Measurements from ENCODE around the gene STK16. TPM values are rescaled to one million over a fixed set of nuclear protein-coding genes. Genes with fewer than 3 reads are reported as not detected.

The STK16 gene
- total and polyA plus RNA-seq, 2 of the 13 experiments (the other 11 are each of a cell fraction or from before 2014, with no cell fraction given): 28.0 to 50.9 TPM

DNA sequence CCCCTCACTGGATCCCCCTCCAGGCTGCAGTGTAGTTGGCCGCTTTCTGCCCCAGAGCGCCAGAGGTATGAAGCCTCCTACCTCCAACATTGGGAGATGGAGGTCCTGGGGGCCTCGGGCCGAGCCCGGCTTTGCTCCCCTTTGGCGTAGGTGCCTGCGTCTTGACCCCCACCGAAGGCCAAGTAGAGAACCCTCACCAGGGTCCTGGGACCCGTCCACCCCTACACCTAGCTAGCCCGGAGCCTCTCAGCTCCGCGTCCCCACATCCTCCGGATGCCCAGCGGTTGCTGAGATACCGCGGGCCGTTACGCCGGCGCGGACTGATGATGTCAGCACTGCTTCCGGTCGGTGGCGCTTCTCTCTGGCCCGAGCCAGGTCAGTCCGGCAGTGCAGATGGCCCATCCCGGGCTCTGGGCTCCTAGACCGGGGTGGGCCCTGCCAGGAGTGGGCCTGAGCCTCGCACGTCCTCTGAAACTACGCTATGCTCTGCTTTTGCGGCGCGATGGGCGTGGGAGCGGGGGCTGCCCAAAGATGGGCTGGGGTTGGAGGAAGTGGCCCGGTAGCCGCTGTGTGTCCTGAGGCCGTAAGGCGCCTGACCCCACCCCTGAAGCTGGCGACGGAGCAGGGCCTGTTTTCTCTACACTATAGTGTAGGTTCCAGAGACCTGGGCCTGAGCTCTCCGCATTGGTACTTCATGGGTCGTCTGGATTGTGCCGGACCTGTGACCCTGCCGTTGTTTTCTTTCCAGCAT lies at the start of gene STK16, which contains the start of gene GLB1L (continued):
- TF ChIP-seq ZKSCAN8 (CRISPR knock-in tag; IDR thresholded peaks at IDR 0.05; ENCODE audit: borderline replicate concordance): peak; percentile 90
- peak; percentile 88 for TF ChIP-seq RFX3 (CRISPR knock-in tag; IDR thresholded peaks at IDR 0.05)
- peak; percentile 90; the same call in 1 of the 2 replicates for TF ChIP-seq ZNF235 (CRISPR knock-in tag; IDR thresholded peaks at IDR 0.05; ENCODE audit: borderline replicate concordance)
- TF ChIP-seq ZNF337 (CRISPR knock-in tag; IDR thresholded peaks at IDR 0.05; ENCODE audit: borderline replicate concordance, low read depth): peak; percentile 98
- peak; percentile 97 for TF ChIP-seq CREB1 (IDR thresholded peaks at IDR 0.05)
- TF ChIP-seq CREB1 (CRISPR knock-in tag; IDR thresholded peaks at IDR 0.05): peak; percentile 100
- TF ChIP-seq, protein P1, sequence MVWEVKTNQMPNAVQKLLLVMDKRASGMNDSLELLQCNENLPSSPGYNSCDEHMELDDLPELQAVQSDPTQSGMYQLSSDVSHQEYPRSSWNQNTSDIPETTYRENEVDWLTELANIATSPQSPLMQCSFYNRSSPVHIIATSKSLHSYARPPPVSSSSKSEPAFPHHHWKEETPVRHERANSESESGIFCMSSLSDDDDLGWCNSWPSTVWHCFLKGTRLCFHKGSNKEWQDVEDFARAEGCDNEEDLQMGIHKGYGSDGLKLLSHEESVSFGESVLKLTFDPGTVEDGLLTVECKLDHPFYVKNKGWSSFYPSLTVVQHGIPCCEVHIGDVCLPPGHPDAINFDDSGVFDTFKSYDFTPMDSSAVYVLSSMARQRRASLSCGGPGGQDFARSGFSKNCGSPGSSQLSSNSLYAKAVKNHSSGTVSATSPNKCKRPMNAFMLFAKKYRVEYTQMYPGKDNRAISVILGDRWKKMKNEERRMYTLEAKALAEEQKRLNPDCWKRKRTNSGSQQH (CRISPR knock-in tag; IDR thresholded peaks at IDR 0.05; ENCODE audit: low read depth): peak; percentile 88; the same call in 1 of the 2 replicates
- TF ChIP-seq ZC3H4 (CRISPR knock-in tag; IDR thresholded peaks at IDR 0.05; ENCODE audit: borderline replicate concordance): no peak
- TF ChIP-seq, protein P2, sequence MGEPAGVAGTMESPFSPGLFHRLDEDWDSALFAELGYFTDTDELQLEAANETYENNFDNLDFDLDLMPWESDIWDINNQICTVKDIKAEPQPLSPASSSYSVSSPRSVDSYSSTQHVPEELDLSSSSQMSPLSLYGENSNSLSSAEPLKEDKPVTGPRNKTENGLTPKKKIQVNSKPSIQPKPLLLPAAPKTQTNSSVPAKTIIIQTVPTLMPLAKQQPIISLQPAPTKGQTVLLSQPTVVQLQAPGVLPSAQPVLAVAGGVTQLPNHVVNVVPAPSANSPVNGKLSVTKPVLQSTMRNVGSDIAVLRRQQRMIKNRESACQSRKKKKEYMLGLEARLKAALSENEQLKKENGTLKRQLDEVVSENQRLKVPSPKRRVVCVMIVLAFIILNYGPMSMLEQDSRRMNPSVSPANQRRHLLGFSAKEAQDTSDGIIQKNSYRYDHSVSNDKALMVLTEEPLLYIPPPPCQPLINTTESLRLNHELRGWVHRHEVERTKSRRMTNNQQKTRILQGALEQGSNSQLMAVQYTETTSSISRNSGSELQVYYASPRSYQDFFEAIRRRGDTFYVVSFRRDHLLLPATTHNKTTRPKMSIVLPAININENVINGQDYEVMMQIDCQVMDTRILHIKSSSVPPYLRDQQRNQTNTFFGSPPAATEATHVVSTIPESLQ (CRISPR knock-in tag; conservative IDR thresholded peaks at IDR 0.05): 0 out of 2 replicates have a peak, but pooled peaks have one; percentile 61
- TF ChIP-seq KAT7 (CRISPR knock-in tag; IDR thresholded peaks at IDR 0.05; ENCODE audit: borderline replicate concordance): peak; percentile 98; the same call in 1 of the 2 replicates
- TF ChIP-seq ZNF10 (CRISPR knock-in tag; IDR thresholded peaks at IDR 0.05; ENCODE audit: borderline replicate concordance, low read depth): no peak
- TF ChIP-seq, protein P3, sequence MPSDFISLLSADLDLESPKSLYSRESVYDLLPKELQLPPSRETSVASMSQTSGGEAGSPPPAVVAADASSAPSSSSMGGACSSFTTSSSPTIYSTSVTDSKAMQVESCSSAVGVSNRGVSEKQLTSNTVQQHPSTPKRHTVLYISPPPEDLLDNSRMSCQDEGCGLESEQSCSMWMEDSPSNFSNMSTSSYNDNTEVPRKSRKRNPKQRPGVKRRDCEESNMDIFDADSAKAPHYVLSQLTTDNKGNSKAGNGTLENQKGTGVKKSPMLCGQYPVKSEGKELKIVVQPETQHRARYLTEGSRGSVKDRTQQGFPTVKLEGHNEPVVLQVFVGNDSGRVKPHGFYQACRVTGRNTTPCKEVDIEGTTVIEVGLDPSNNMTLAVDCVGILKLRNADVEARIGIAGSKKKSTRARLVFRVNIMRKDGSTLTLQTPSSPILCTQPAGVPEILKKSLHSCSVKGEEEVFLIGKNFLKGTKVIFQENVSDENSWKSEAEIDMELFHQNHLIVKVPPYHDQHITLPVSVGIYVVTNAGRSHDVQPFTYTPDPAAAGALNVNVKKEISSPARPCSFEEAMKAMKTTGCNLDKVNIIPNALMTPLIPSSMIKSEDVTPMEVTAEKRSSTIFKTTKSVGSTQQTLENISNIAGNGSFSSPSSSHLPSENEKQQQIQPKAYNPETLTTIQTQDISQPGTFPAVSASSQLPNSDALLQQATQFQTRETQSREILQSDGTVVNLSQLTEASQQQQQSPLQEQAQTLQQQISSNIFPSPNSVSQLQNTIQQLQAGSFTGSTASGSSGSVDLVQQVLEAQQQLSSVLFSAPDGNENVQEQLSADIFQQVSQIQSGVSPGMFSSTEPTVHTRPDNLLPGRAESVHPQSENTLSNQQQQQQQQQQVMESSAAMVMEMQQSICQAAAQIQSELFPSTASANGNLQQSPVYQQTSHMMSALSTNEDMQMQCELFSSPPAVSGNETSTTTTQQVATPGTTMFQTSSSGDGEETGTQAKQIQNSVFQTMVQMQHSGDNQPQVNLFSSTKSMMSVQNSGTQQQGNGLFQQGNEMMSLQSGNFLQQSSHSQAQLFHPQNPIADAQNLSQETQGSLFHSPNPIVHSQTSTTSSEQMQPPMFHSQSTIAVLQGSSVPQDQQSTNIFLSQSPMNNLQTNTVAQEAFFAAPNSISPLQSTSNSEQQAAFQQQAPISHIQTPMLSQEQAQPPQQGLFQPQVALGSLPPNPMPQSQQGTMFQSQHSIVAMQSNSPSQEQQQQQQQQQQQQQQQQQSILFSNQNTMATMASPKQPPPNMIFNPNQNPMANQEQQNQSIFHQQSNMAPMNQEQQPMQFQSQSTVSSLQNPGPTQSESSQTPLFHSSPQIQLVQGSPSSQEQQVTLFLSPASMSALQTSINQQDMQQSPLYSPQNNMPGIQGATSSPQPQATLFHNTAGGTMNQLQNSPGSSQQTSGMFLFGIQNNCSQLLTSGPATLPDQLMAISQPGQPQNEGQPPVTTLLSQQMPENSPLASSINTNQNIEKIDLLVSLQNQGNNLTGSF (CRISPR knock-in tag; IDR thresholded peaks at IDR 0.05): peak; percentile 42; the same call in 1 of the 2 replicates
- no peak for TF ChIP-seq HOXA7 (CRISPR knock-in tag; IDR thresholded peaks at IDR 0.05)
- TF ChIP-seq KLF15 (CRISPR knock-in tag; IDR thresholded peaks at IDR 0.05; ENCODE audit: borderline replicate concordance): no peak
- TF ChIP-seq ZSCAN30 (CRISPR knock-in tag; IDR thresholded peaks at IDR 0.05): no peak
- TF ChIP-seq, protein P4, sequence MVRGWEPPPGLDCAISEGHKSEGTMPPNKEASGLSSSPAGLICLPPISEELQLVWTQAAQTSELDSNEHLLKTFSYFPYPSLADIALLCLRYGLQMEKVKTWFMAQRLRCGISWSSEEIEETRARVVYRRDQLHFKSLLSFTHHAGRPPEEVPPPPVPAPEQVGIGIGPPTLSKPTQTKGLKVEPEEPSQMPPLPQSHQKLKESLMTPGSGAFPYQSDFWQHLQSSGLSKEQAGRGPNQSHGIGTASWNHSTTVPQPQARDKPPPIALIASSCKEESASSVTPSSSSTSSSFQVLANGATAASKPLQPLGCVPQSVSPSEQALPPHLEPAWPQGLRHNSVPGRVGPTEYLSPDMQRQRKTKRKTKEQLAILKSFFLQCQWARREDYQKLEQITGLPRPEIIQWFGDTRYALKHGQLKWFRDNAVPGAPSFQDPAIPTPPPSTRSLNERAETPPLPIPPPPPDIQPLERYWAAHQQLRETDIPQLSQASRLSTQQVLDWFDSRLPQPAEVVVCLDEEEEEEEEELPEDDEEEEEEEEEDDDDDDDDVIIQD (CRISPR knock-in tag; IDR thresholded peaks at IDR 0.05; ENCODE audit: low read depth): peak; percentile 47; the same call in 1 of the 2 replicates
- peak; percentile 100 for TF ChIP-seq HDAC1 (CRISPR knock-in tag; IDR thresholded peaks at IDR 0.05)
- no peak for TF ChIP-seq FOXA1 (IDR thresholded peaks at IDR 0.05)
- peak; percentile 56 for TF ChIP-seq FOXA1 (CRISPR knock-in tag; IDR thresholded peaks at IDR 0.05)
